Measurements from ENCODE around the gene SNTG2. TPM values are rescaled to one million over a fixed set of nuclear protein-coding genes. Genes with fewer than 3 reads are reported as not detected.

The SNTG2 gene
- total RNA-seq, 4 donors from 2014 or later: 1.7 to 5.9 (median 2.0) TPM; not detected in 1

GRCh38 chr2:974502-974901, 23.9 kb downstream of the SNTG2 start:
- peaks cover 0 to 15% (median 0%) of the 10 kb centered on the region in 4 donors for H3K27me3 ChIP-seq
- no peaks in the 10 kb centered on the region for H3K9me3 ChIP-seq
- 3 to 6% methylated on average over 2 of the region's 2 CpGs for WGBS, 2 donors
- intact Hi-C loops (cut with DNase I): no loop called here
- no peak for DNase-seq
- H3K4me3 ChIP-seq: no peak overlapping the region
- TF ChIP-seq CTCF (IDR thresholded peaks at IDR 0.05) (no peak), POLR2A (IDR thresholded peaks at IDR 0.05) (no peak)
- H3K4me1 ChIP-seq: peaks cover 0 to 9% (median 0%) of the 10 kb centered on the region in 3 donors
- H3K27ac ChIP-seq: no peak overlapping the region
- no peaks in the 10 kb centered on the region for H3K36me3 ChIP-seq

- Histone ChIP-seq H3K27me3 (peaks cover 0 to 15% (median 0%) of the 10 kb centered on the region in 4 donors), H3K36me3 (no peaks in the 10 kb centered on the region), H3K4me3 (no peak overlapping the region), H3K4me1 (peaks cover 0 to 9% (median 0%) of the 10 kb centered on the region in 3 donors), H3K9me3 (no peaks in the 10 kb centered on the region), H3K27ac (no peak overlapping the region)
- intact Hi-C loops (cut with DNase I): no loop called here
- TF ChIP-seq CTCF (IDR thresholded peaks at IDR 0.05) (no peak), POLR2A (IDR thresholded peaks at IDR 0.05) (no peak)
- 47 to 54% methylated on average over 4 of the region's 4 CpGs for WGBS, 2 donors
- no peak for DNase-seq
Measured at GRCh38 chr2:975095-975494, 24.4 kb downstream of the SNTG2 start.

- Histone ChIP-seq H3K36me3 (no peaks in the 10 kb centered on the region), H3K4me3 (no peak overlapping the region), H3K27ac (no peak overlapping the region), H3K9me3 (no peaks in the 10 kb centered on the region), H3K4me1 (peaks cover 0 to 3% (median 0%) of the 10 kb centered on the region in 3 donors), H3K27me3 (peaks cover 0 to 13% (median 0%) of the 10 kb centered on the region in 4 donors)
- WGBS, 2 donors: 58% methylated on average over 8 of the region's 8 CpGs
- no peak for DNase-seq
- intact Hi-C loops (cut with DNase I): no loop called here
- TF ChIP-seq POLR2A (IDR thresholded peaks at IDR 0.05) (no peak), CTCF (IDR thresholded peaks at IDR 0.05) (no peak)
Measured at GRCh38 chr2:979069-979928, 28.6 kb downstream of the SNTG2 start.

- Histone ChIP-seq H3K9me3 (no peaks in the 10 kb centered on the region), H3K4me1 (no peaks in the 10 kb centered on the region), H3K36me3 (no peaks in the 10 kb centered on the region), H3K4me3 (no peak overlapping the region), H3K27ac (no peak overlapping the region), H3K27me3 (peaks cover 0 to 16% (median 0%) of the 10 kb centered on the region in 4 donors)
- WGBS, 2 donors: 42 to 45% methylated on average over 4 of the region's 4 CpGs
- no peak for TF ChIP-seq POLR2A (IDR thresholded peaks at IDR 0.05)
- TF ChIP-seq CTCF (IDR thresholded peaks at IDR 0.05): no peak
- no peak for DNase-seq
- intact Hi-C loops (cut with DNase I): no loop called here
Measured at GRCh38 chr2:980176-980575, 29.5 kb downstream of the SNTG2 start.

GRCh38 chr2:981258-981657, 30.6 kb downstream of the SNTG2 start:
- H3K27ac ChIP-seq: no peak overlapping the region
- 61 to 67% methylated on average over 3 of the region's 3 CpGs for WGBS, 2 donors
- H3K4me1 ChIP-seq: no peaks in the 10 kb centered on the region
- no peak for DNase-seq
- no peak for TF ChIP-seq CTCF (IDR thresholded peaks at IDR 0.05)
- TF ChIP-seq POLR2A (IDR thresholded peaks at IDR 0.05): no peak
- H3K4me3 ChIP-seq: no peak overlapping the region
- intact Hi-C loops (cut with DNase I): no loop called here
- H3K9me3 ChIP-seq: no peaks in the 10 kb centered on the region
- no peaks in the 10 kb centered on the region for H3K36me3 ChIP-seq
- H3K27me3 ChIP-seq: peaks cover 0 to 15% (median 0%) of the 10 kb centered on the region in 4 donors

All from esophagus squamous epithelium (tissue), 5 donors.